Ishikawa (cell line): ENCODE results near the gene TIAM2.

Experiments used
- CEBPB ChIP-seq: IDR thresholded peaks from 2 replicates; pipeline ENCODE4 v1.6.1; 2012
- CREB1 ChIP-seq: IDR thresholded peaks from 2 replicates; pipeline ENCODE4 v1.6.1; 2012; ENCODE audit warnings: low read depth
- EGR1 ChIP-seq: IDR thresholded peaks from 2 replicates; pipeline ENCODE4 v1.6.1; 2012
- EP300 ChIP-seq: IDR thresholded peaks from 2 replicates; pipeline ENCODE4 v1.6.1; 2012; ENCODE audit warnings: borderline replicate concordance
- FOXM1 ChIP-seq: IDR thresholded peaks from 2 replicates; pipeline ENCODE4 v1.6.1; 2012; ENCODE audit warnings: low read depth, borderline replicate concordance
- MAX ChIP-seq: IDR thresholded peaks from 2 replicates; pipeline ENCODE4 v1.6.1; 2012
- NFIC ChIP-seq: IDR thresholded peaks from 2 replicates; pipeline ENCODE4 v1.6.1; 2012
- RAD21 ChIP-seq: IDR thresholded peaks from 2 replicates; pipeline ENCODE4 v1.6.1; 2012; ENCODE audit warnings: low read depth
- REST ChIP-seq: IDR thresholded peaks from 2 replicates; pipeline ENCODE4 v1.6.1; 2012; ENCODE audit warnings: low read depth, mild to moderate bottlenecking
- TAF1 ChIP-seq: IDR thresholded peaks from 2 replicates; pipeline ENCODE4 v1.6.1; 2012; ENCODE audit warnings: low read depth, mild to moderate bottlenecking
- TCF12 ChIP-seq: IDR thresholded peaks from 2 replicates; pipeline ENCODE4 v1.6.1; 2012; ENCODE audit warnings: low read depth
- TEAD4 ChIP-seq: IDR thresholded peaks from 2 replicates; pipeline ENCODE4 v1.6.1; 2012
- USF1 ChIP-seq: IDR thresholded peaks from 2 replicates; pipeline ENCODE4 v1.6.1; 2012
- YY1 ChIP-seq: IDR thresholded peaks from 2 replicates; pipeline ENCODE4 v1.6.1; 2012; ENCODE audit warnings: low read depth
- ZBTB7A ChIP-seq: IDR thresholded peaks from 2 replicates; pipeline ENCODE4 v1.6.1; 2012; ENCODE audit warnings: low read depth

TIAM2 gene

GRCh38 chr6:155064303-155064702 is 69.2 kb downstream of the TIAM2 start:
- no peak for TF ChIP-seq MAX
- no peak for TF ChIP-seq EP300
- no peak for TF ChIP-seq TAF1
- TF ChIP-seq FOXM1: no peak
- no peak for TF ChIP-seq USF1
- no peak for TF ChIP-seq NFIC
- TF ChIP-seq TCF12: no peak
- no peak for TF ChIP-seq RAD21
- no peak for TF ChIP-seq EGR1
- TF ChIP-seq CEBPB: no peak
- TF ChIP-seq REST: no peak
- no peak for TF ChIP-seq CREB1
- TF ChIP-seq ZBTB7A: no peak
- TF ChIP-seq TEAD4: no peak
- TF ChIP-seq YY1: no peak

GRCh38 chr6:155066361-155066760 is 71.2 kb downstream of the TIAM2 start:
- TF ChIP-seq YY1 (no peak), FOXM1 (no peak), CREB1 (no peak), REST (no peak), TAF1 (no peak), EP300 (no peak), TEAD4 (no peak)

- TF ChIP-seq TEAD4 (no peak), EP300 (no peak), FOXM1 (no peak), TCF12 (no peak), ZBTB7A (no peak), MAX (no peak), EGR1 (no peak), NFIC (no peak), CREB1 (no peak), TAF1 (no peak), CEBPB (no peak), USF1 (no peak), YY1 (no peak), REST (no peak), RAD21 (no peak)
These were observed 72.0 kb downstream of the TIAM2 start for GRCh38 chr6:155066921-155067680.

GRCh38 chr6:155067956-155068615 is 73.0 kb downstream of the TIAM2 start:
- no peak for TF ChIP-seq YY1
- no peak for TF ChIP-seq CEBPB
- TF ChIP-seq EP300: no peak
- TF ChIP-seq TEAD4: no peak
- no peak for TF ChIP-seq RAD21
- no peak for TF ChIP-seq EGR1
- no peak for TF ChIP-seq MAX
- TF ChIP-seq REST: no peak
- TF ChIP-seq CREB1: no peak
- TF ChIP-seq FOXM1: no peak
- TF ChIP-seq USF1: no peak
- no peak for TF ChIP-seq NFIC
- no peak for TF ChIP-seq TAF1
- TF ChIP-seq TCF12: no peak
- TF ChIP-seq ZBTB7A: no peak
